HepG2 (cell line): ENCODE data around the gene MYO5B. TPM values are rescaled to one million over a fixed set of nuclear protein-coding genes. Genes with fewer than 3 reads are reported as not detected.

ENCODE experiments used
- ATF7-NPFF ChIP-seq: sonication (generic); formaldehyde crosslinking; IDR thresholded peaks from 2 replicates; pipeline ENCODE4 v1.8.1; 2023; ENCODE audit warnings: mild to moderate bottlenecking, low read depth, missing genetic modification reagents, moderate library complexity
- MIER3 ChIP-seq: IDR thresholded peaks from 2 replicates; pipeline ENCODE4 v1.6.1; 2016; ENCODE audit warnings: missing compliant biosample characterization, borderline replicate concordance
- SP140L ChIP-seq: sonication (generic); formaldehyde crosslinking; IDR thresholded peaks from 2 replicates; pipeline ENCODE4 v1.4.0; 2020; ENCODE audit warnings: missing genetic modification reagents, borderline replicate concordance
- YY1 ChIP-seq: IDR thresholded peaks from 2 replicates; pipeline ENCODE4 v1.6.1; 2011; ENCODE audit warnings: low read length, low read depth, moderate library complexity, mild to moderate bottlenecking; ENCODE audit not compliant: insufficient read depth, insufficient replicate concordance
- ZZZ3 ChIP-seq: sonication (generic); formaldehyde crosslinking; IDR thresholded peaks from 2 replicates; pipeline ENCODE4 v1.4.0; 2020; ENCODE audit warnings: missing genetic modification reagents, mild to moderate bottlenecking, borderline replicate concordance
- polyA plus RNA-seq, 8 experiments: library from polyadenylated mRNA; depleted of rRNA in 3 of 8; stranded (reverse) in 7 of 8; unstranded in 1 of 8; fragments of >200 nt; fragmentation: Illumina TruSeq in 4 of 8; extraction: Trizol in 4 of 8; gene quantifications; 2 replicates each; pipeline versions ENCODE4 v1.2.1 to v1.2.3, GENCODE V29; 2011 to 2016; ENCODE audit warnings: low read depth in 4 of 8, missing spikeins in 1 of 8, mixed read lengths in 1 of 8; ENCODE audit not compliant: insufficient read depth in 1 of 8
- total RNA-seq, 5 experiments: library from RNA; depleted of rRNA; stranded (reverse); fragments of >200 nt; fragmentation: Illumina TruSeq; extraction: Trizol; gene quantifications; 2 replicates each; pipeline ENCODE4 v1.2.3, GENCODE V29; 2016; ENCODE audit warnings: low read depth in 1 of 5
- TF ChIP-seq, protein P1 (sequence below): fragments of 450-650 bp; IDR thresholded peaks from 2 replicates; pipeline ENCODE4 v1.6.1; 2016
- TF ChIP-seq, protein P2 (sequence below): sonication (generic); formaldehyde crosslinking; IDR thresholded peaks from 2 replicates; pipeline ENCODE4 v1.4.0; 2020; ENCODE audit warnings: missing genetic modification reagents, borderline replicate concordance
- TF ChIP-seq, protein P3 (sequence below): sonication (generic); formaldehyde crosslinking; IDR thresholded peaks from 2 replicates; pipeline ENCODE4 v1.5.0; 2020; ENCODE audit warnings: missing genetic modification reagents
- TF ChIP-seq, protein P4 (sequence below): IDR thresholded peaks from 2 replicates; pipeline ENCODE4 v1.6.1; 2012; ENCODE audit warnings: low read length, improper control_type of control experiment
- TF ChIP-seq, protein P5 (sequence below): sonication (generic); formaldehyde crosslinking; IDR thresholded peaks from 2 replicates; pipeline ENCODE4 v1.4.0; 2020; ENCODE audit warnings: missing genetic modification reagents

The MYO5B gene
- total and polyA plus RNA-seq, 2 of the 13 experiments (the other 11 are each of a cell fraction or from before 2014, with no cell fraction given), result 13.1 to 24.0 TPM

DNA sequence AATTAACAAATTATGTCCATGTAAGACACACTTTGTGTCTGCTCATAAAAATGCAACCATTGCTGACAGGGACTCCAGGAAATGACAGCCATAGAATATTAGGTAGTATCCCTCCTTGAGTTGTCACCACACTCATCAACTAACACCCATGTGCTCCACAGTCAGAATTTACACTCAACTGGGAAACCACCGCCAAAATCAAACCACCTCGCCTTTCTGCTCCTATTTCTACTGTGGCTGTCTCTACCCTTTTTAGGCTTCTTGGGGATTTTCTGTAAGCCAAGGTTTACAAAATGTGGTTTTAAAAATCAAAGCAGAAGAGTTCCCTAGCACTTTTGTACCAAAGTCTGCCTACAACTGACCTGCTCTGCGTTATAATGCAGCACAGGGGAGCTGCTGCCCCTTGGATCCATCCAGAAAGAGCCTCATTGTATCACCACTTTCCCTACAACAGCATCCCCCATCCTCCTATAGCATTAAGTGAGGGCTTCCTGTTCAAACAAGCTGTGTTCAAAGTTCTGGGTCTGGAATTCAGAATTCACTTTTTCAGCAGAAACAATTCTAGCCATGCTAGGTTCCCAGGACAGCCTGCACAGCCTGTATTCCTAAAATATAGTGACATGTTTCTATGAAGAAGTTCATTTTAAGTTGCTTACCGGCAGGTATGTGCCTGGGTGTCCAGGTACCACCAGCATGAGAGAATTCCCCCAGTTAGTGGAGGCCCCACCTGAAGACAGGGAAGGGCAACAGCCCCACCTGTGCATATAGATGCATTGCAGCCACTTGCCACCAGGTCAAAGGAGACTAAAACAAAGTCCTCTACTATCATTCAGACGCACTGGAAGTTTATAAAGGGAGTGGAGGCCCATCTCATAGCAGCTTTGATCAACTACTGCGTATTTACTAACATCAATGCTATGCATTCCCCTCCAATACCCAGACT lies 104.3 kb downstream of the MYO5B start (continued):
- TF ChIP-seq, protein P1, sequence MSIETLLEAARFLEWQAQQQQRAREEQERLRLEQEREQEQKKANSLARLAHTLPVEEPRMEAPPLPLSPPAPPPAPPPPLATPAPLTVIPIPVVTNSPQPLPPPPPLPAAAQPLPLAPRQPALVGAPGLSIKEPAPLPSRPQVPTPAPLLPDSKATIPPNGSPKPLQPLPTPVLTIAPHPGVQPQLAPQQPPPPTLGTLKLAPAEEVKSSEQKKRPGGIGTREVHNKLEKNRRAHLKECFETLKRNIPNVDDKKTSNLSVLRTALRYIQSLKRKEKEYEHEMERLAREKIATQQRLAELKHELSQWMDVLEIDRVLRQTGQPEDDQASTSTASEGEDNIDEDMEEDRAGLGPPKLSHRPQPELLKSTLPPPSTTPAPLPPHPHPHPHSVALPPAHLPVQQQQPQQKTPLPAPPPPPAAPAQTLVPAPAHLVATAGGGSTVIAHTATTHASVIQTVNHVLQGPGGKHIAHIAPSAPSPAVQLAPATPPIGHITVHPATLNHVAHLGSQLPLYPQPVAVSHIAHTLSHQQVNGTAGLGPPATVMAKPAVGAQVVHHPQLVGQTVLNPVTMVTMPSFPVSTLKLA, result no peak
- TF ChIP-seq, protein P2, sequence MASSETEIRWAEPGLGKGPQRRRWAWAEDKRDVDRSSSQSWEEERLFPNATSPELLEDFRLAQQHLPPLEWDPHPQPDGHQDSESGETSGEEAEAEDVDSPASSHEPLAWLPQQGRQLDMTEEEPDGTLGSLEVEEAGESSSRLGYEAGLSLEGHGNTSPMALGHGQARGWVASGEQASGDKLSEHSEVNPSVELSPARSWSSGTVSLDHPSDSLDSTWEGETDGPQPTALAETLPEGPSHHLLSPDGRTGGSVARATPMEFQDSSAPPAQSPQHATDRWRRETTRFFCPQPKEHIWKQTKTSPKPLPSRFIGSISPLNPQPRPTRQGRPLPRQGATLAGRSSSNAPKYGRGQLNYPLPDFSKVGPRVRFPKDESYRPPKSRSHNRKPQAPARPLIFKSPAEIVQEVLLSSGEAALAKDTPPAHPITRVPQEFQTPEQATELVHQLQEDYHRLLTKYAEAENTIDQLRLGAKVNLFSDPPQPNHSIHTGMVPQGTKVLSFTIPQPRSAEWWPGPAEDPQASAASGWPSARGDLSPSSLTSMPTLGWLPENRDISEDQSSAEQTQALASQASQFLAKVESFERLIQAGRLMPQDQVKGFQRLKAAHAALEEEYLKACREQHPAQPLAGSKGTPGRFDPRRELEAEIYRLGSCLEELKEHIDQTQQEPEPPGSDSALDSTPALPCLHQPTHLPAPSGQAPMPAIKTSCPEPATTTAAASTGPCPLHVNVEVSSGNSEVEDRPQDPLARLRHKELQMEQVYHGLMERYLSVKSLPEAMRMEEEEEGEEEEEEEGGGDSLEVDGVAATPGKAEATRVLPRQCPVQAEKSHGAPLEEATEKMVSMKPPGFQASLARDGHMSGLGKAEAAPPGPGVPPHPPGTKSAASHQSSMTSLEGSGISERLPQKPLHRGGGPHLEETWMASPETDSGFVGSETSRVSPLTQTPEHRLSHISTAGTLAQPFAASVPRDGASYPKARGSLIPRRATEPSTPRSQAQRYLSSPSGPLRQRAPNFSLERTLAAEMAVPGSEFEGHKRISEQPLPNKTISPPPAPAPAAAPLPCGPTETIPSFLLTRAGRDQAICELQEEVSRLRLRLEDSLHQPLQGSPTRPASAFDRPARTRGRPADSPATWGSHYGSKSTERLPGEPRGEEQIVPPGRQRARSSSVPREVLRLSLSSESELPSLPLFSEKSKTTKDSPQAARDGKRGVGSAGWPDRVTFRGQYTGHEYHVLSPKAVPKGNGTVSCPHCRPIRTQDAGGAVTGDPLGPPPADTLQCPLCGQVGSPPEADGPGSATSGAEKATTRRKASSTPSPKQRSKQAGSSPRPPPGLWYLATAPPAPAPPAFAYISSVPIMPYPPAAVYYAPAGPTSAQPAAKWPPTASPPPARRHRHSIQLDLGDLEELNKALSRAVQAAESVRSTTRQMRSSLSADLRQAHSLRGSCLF (CRISPR knock-in tag), result no peak
- TF ChIP-seq, protein P3, sequence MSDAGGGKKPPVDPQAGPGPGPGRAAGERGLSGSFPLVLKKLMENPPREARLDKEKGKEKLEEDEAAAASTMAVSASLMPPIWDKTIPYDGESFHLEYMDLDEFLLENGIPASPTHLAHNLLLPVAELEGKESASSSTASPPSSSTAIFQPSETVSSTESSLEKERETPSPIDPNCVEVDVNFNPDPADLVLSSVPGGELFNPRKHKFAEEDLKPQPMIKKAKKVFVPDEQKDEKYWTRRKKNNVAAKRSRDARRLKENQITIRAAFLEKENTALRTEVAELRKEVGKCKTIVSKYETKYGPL (CRISPR knock-in tag), result no peak
- TF ChIP-seq, protein P4, sequence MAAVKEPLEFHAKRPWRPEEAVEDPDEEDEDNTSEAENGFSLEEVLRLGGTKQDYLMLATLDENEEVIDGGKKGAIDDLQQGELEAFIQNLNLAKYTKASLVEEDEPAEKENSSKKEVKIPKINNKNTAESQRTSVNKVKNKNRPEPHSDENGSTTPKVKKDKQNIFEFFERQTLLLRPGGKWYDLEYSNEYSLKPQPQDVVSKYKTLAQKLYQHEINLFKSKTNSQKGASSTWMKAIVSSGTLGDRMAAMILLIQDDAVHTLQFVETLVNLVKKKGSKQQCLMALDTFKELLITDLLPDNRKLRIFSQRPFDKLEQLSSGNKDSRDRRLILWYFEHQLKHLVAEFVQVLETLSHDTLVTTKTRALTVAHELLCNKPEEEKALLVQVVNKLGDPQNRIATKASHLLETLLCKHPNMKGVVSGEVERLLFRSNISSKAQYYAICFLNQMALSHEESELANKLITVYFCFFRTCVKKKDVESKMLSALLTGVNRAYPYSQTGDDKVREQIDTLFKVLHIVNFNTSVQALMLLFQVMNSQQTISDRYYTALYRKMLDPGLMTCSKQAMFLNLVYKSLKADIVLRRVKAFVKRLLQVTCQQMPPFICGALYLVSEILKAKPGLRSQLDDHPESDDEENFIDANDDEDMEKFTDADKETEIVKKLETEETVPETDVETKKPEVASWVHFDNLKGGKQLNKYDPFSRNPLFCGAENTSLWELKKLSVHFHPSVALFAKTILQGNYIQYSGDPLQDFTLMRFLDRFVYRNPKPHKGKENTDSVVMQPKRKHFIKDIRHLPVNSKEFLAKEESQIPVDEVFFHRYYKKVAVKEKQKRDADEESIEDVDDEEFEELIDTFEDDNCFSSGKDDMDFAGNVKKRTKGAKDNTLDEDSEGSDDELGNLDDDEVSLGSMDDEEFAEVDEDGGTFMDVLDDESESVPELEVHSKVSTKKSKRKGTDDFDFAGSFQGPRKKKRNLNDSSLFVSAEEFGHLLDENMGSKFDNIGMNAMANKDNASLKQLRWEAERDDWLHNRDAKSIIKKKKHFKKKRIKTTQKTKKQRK, result no peak
- TF ChIP-seq MIER3 (CRISPR knock-in tag) (no peak), YY1 (no peak), ZZZ3 (CRISPR knock-in tag) (no peak), ATF7-NPFF (CRISPR knock-in tag) (no peak), SP140L (no peak)
- TF ChIP-seq, protein P5, sequence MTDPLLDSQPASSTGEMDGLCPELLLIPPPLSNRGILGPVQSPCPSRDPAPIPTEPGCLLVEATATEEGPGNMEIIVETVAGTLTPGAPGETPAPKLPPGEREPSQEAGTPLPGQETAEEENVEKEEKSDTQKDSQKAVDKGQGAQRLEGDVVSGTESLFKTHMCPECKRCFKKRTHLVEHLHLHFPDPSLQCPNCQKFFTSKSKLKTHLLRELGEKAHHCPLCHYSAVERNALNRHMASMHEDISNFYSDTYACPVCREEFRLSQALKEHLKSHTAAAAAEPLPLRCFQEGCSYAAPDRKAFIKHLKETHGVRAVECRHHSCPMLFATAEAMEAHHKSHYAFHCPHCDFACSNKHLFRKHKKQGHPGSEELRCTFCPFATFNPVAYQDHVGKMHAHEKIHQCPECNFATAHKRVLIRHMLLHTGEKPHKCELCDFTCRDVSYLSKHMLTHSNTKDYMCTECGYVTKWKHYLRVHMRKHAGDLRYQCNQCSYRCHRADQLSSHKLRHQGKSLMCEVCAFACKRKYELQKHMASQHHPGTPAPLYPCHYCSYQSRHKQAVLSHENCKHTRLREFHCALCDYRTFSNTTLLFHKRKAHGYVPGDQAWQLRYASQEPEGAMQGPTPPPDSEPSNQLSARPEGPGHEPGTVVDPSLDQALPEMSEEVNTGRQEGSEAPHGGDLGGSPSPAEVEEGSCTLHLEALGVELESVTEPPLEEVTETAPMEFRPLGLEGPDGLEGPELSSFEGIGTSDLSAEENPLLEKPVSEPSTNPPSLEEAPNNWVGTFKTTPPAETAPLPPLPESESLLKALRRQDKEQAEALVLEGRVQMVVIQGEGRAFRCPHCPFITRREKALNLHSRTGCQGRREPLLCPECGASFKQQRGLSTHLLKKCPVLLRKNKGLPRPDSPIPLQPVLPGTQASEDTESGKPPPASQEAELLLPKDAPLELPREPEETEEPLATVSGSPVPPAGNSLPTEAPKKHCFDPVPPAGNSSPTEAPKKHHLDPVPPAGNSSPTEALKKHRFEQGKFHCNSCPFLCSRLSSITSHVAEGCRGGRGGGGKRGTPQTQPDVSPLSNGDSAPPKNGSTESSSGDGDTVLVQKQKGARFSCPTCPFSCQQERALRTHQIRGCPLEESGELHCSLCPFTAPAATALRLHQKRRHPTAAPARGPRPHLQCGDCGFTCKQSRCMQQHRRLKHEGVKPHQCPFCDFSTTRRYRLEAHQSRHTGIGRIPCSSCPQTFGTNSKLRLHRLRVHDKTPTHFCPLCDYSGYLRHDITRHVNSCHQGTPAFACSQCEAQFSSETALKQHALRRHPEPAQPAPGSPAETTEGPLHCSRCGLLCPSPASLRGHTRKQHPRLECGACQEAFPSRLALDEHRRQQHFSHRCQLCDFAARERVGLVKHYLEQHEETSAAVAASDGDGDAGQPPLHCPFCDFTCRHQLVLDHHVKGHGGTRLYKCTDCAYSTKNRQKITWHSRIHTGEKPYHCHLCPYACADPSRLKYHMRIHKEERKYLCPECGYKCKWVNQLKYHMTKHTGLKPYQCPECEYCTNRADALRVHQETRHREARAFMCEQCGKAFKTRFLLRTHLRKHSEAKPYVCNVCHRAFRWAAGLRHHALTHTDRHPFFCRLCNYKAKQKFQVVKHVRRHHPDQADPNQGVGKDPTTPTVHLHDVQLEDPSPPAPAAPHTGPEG (CRISPR knock-in tag), result no peak
